HEK293T (cell line): Measurements from ENCODE around the gene POLDIP3.

Experiments
- ARNT ChIP-seq: fragments of 450-650 bp; IDR thresholded peaks from 2 replicates; pipeline ENCODE4 v1.6.1; 2017; ENCODE audit warnings: mild to moderate bottlenecking
- FOXA1 ChIP-seq: fragments of 450-650 bp; IDR thresholded peaks from 2 replicates; pipeline ENCODE4 v1.6.1; 2016; ENCODE audit warnings: mild to moderate bottlenecking
- FOXK2 ChIP-seq: fragments of 450-650 bp; IDR thresholded peaks from 2 replicates; pipeline ENCODE4 v1.6.1; 2016; ENCODE audit warnings: mild to moderate bottlenecking
- FOXM1 ChIP-seq: fragments of 450-650 bp; IDR thresholded peaks from 2 replicates; pipeline ENCODE4 v1.6.1; 2017; ENCODE audit warnings: mild to moderate bottlenecking, borderline replicate concordance
- SP1 ChIP-seq: fragments of 450-650 bp; IDR thresholded peaks from 2 replicates; pipeline ENCODE4 v1.6.1; 2017
- SUZ12 ChIP-seq: fragments of 450-650 bp; IDR thresholded peaks from 2 replicates; pipeline ENCODE4 v1.6.1; 2016; ENCODE audit warnings: mild to moderate bottlenecking
- TARDBP ChIP-seq: fragments of 450-650 bp; IDR thresholded peaks from 2 replicates; pipeline ENCODE4 v1.6.1; 2016
- TF ChIP-seq, protein P1 (sequence below): fragments of 450-650 bp; IDR thresholded peaks from 2 replicates; pipeline ENCODE4 v1.6.1; 2016

DNA sequence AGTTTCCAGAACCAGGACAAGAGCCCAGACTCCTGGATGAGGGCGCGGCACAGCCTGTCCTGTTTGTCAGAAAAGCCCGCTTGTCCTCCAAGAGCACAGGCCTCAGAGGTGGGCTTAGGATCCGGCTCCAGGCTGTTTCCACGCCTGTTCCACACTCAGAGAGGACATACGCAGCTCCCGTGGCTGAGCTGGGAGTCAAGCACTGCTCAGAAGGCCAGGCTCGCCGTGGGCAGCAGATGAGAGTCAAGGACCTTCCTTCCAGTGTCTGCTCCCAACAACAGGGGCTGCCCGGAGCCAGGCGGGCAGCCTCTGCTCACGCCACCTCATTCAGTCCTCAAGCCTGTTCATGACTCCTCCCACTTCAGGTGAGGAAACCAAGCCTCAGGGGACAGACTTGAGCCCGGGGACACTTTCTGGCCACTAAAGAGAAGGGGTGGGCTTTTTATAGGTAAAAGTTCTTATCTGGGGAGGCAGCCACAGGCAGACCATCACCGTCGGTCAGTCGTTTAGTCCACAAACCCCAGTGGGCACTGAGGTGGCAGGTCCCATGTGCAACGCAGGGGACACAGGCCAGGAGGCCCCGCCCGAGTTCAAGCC, 30.8 kb upstream of the POLDIP3 start:
- TF ChIP-seq FOXA1 (no peak), FOXM1 (no peak), TARDBP (no peak), ARNT (no peak), SP1 (no peak), SUZ12 (no peak), FOXK2 (no peak)
- TF ChIP-seq, protein P1, sequence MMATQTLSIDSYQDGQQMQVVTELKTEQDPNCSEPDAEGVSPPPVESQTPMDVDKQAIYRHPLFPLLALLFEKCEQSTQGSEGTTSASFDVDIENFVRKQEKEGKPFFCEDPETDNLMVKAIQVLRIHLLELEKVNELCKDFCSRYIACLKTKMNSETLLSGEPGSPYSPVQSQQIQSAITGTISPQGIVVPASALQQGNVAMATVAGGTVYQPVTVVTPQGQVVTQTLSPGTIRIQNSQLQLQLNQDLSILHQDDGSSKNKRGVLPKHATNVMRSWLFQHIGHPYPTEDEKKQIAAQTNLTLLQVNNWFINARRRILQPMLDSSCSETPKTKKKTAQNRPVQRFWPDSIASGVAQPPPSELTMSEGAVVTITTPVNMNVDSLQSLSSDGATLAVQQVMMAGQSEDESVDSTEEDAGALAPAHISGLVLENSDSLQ, result no peak
